OCI-LY3 (cell line): ENCODE results near the gene ELMO1.

Experiments
- H2AFZ ChIP-seq: fragments of 200-600, 300-600 bp; shearing (Covaris generic); 2 replicates; pipeline ENCODE4 v1.6.0; 2014; ENCODE audit warnings: antibody characterized with exemption, low read depth, low read length
- H3K27ac ChIP-seq: fragments of 200-600, 300-600 bp; sonication (generic); 2 replicates; pipeline ENCODE4 v1.5.1; 2014; ENCODE audit warnings: mild to moderate bottlenecking, low read length, moderate library complexity, mixed read lengths
- H3K27me3 ChIP-seq: fragments of 200-600, 300-600 bp; sonication (generic); 2 replicates; pipeline ENCODE4 v1.6.1; 2014; ENCODE audit warnings: low read depth, low read length, mixed read lengths
- H3K36me3 ChIP-seq: fragments of 200-600, 300-600 bp; sonication (generic); replicated peaks from 2 replicates; pipeline ENCODE3; 2014; ENCODE audit warnings: low read depth, low read length, mixed read lengths
- H3K4me1 ChIP-seq: fragments of 300-600, 200-600 bp; sonication (generic); 2 replicates; pipeline ENCODE4 v1.6.1; 2014; ENCODE audit warnings: low read length, mixed read lengths
- H3K4me2 ChIP-seq: fragments of 200-600, 300-600 bp; sonication (generic); 2 replicates; pipeline ENCODE4 v1.6.1; 2014; ENCODE audit warnings: low read length, mixed read lengths
- H3K4me3 ChIP-seq: fragments of 300-600, 200-600 bp; sonication (generic); 2 replicates; pipeline ENCODE4 v1.5.1; 2014; ENCODE audit warnings: antibody characterized with exemption, mild to moderate bottlenecking, low read length, moderate library complexity
- H3K79me2 ChIP-seq: fragments of 300-600, 200-600 bp; shearing (Covaris generic); 2 replicates; pipeline ENCODE4 v1.6.1; 2014; ENCODE audit warnings: mild to moderate bottlenecking, low read length, mixed read lengths
- H3K9ac ChIP-seq: fragments of 300-600, 200-600 bp; shearing (Covaris generic); 2 replicates; pipeline ENCODE4 v1.6.0; 2014; ENCODE audit warnings: mild to moderate bottlenecking, low read length, moderate library complexity
- H3K9me3 ChIP-seq: fragments of 200-600, 300-600 bp; shearing (Covaris generic); 2 replicates; pipeline ENCODE4 v1.6.1; 2014; ENCODE audit warnings: low read length, mixed read lengths; ENCODE audit not compliant: insufficient read depth
- H4K20me1 ChIP-seq: fragments of 200-600, 300-600 bp; sonication (generic); 2 replicates; pipeline ENCODE4 v1.6.1; 2016; ENCODE audit warnings: low read length, mixed read lengths; ENCODE audit not compliant: insufficient read depth
- CTCF ChIP-seq: fragments of 200-600, 300-600 bp; sonication (generic); IDR thresholded peaks from 2 replicates; pipeline ENCODE4 v1.5.1; 2014; ENCODE audit warnings: antibody characterized with exemption, low read length, low read depth
- EZH2phosphoT487 ChIP-seq: fragments of 200-600 bp; shearing (Covaris generic); IDR thresholded peaks from 2 replicates; pipeline ENCODE4 v1.6.1; 2018; ENCODE audit warnings: antibody characterized with exemption, mixed run types, low read depth

The ELMO1 gene

GRCh38 chr7:36862771-36863261 lies 585.8 kb downstream of the ELMO1 start:
- TF ChIP-seq CTCF, result no peak
- no peak for TF ChIP-seq EZH2phosphoT487
- H3K27ac ChIP-seq, result no peak overlapping the region
- no peak overlapping the region for H3K4me2 ChIP-seq
- no peaks in the 10 kb centered on the region for H3K79me2 ChIP-seq
- H3K9me3 ChIP-seq, result no peaks in the 10 kb centered on the region
- H3K9ac ChIP-seq, result no peak overlapping the region
- H3K36me3 ChIP-seq, result peaks cover 46% of the 10 kb centered on the region
- no peaks in the 10 kb centered on the region for H3K27me3 ChIP-seq
- no peak overlapping the region for H3K4me3 ChIP-seq
- H4K20me1 ChIP-seq, result no peaks in the 10 kb centered on the region; the same call in none of the 2 replicates
- no peaks in the 10 kb centered on the region for H3K4me1 ChIP-seq
- H2AFZ ChIP-seq, result no peak overlapping the region

GRCh38 chr7:36861656-36862055 lies 587.0 kb downstream of the ELMO1 start:
- Histone ChIP-seq H3K36me3 (peaks cover 48% of the 10 kb centered on the region), H3K9ac (no peak overlapping the region), H3K27ac (no peak overlapping the region), H3K4me1 (no peaks in the 10 kb centered on the region), H3K4me2 (no peak overlapping the region), H3K4me3 (no peak overlapping the region), H3K27me3 (no peaks in the 10 kb centered on the region), H3K79me2 (no peaks in the 10 kb centered on the region), H4K20me1 (no peaks in the 10 kb centered on the region; the same call in none of the 2 replicates), H3K9me3 (no peaks in the 10 kb centered on the region), H2AFZ (no peak overlapping the region)
- TF ChIP-seq EZH2phosphoT487, result no peak
- TF ChIP-seq CTCF, result no peak

GRCh38 chr7:36860681-36861080 lies 588.0 kb downstream of the ELMO1 start:
- Histone ChIP-seq H2AFZ (no peak overlapping the region), H3K4me2 (no peak overlapping the region), H3K9me3 (no peaks in the 10 kb centered on the region), H3K27ac (no peak overlapping the region), H3K4me1 (no peaks in the 10 kb centered on the region), H3K79me2 (no peaks in the 10 kb centered on the region), H3K27me3 (no peaks in the 10 kb centered on the region), H3K9ac (no peak overlapping the region), H3K4me3 (no peak overlapping the region), H4K20me1 (no peaks in the 10 kb centered on the region; the same call in none of the 2 replicates), H3K36me3 (peaks cover 48% of the 10 kb centered on the region)
- TF ChIP-seq EZH2phosphoT487 (no peak), CTCF (no peak)

GRCh38 chr7:36855330-36855729 lies 593.3 kb downstream of the ELMO1 start:
- TF ChIP-seq CTCF (no peak), EZH2phosphoT487 (no peak)
- Histone ChIP-seq H3K27ac (no peak overlapping the region), H3K79me2 (no peaks in the 10 kb centered on the region), H4K20me1 (no peaks in the 10 kb centered on the region; the same call in 1 of the 2 replicates), H3K9ac (no peak overlapping the region), H3K27me3 (no peaks in the 10 kb centered on the region), H3K4me2 (no peak overlapping the region), H3K9me3 (no peaks in the 10 kb centered on the region), H3K4me3 (no peak overlapping the region), H3K4me1 (peaks cover 6% of the 10 kb centered on the region; the same call in 1 of the 2 replicates), H3K36me3 (peaks cover 54% of the 10 kb centered on the region), H2AFZ (no peak overlapping the region)
